ENCODE data around the gene PRKCB. TPM values are rescaled to one million over a fixed set of nuclear protein-coding genes. Genes with fewer than 3 reads are reported as not detected.

The PRKCB gene
- total and polyA plus RNA-seq, 4 donors = 1.6 to 9.4 (median 4.0) TPM

GRCh38 chr16:23830276-23830675, 5.5 kb upstream of the PRKCB start:
- no peak overlapping the region for H3K27ac ChIP-seq (ENCODE audit: low read depth in 1 of 2, low read length in 2 of 2)
- WGBS = 0% methylated on average over 1 of the region's 1 CpG
- TF ChIP-seq HNF4A (conservative IDR thresholded peaks at IDR 0.05) (no peak), GABPA (IDR thresholded peaks at IDR 0.05 in 1 of 2, conservative IDR thresholded peaks at IDR 0.05 in 1 of 2) (no peak)
- no peak overlapping the region for H3K9ac ChIP-seq (ENCODE audit: low read depth in 1 of 2, low read length in 2 of 2)
- H3K4me1 ChIP-seq (ENCODE audit: control insufficient read depth in 4 of 4, insufficient read depth in 4 of 4, low read length in 3 of 4) = no peaks in the 10 kb centered on the region
- no peaks in the 10 kb centered on the region for H3K27me3 ChIP-seq (ENCODE audit: control insufficient read depth in 4 of 4, insufficient read depth in 4 of 4, low read length in 3 of 4)
- H3K9me3 ChIP-seq (ENCODE audit: control insufficient read depth in 4 of 4, low read length in 3 of 4) = peaks cover 0 to 6% (median 3%) of the 10 kb centered on the region in 4 donors
- H3K36me3 ChIP-seq (ENCODE audit: control insufficient read depth in 4 of 4, insufficient read depth in 3 of 4, low read depth in 1 of 4, low read length in 3 of 4) = no peaks in the 10 kb centered on the region
- DNase-seq (ENCODE audit: low spot score) = no peak
- no peak overlapping the region for H3K4me3 ChIP-seq (ENCODE audit: low read depth in 1 of 3, low read length in 3 of 3)

- Histone ChIP-seq H3K4me3 (ENCODE audit: low read depth in 1 of 3, low read length in 3 of 3) (no peak overlapping the region), H3K9ac (ENCODE audit: low read depth in 1 of 2, low read length in 2 of 2) (no peak overlapping the region), H3K9me3 (ENCODE audit: control insufficient read depth in 4 of 4, low read length in 3 of 4) (peaks cover 0 to 6% (median 3%) of the 10 kb centered on the region in 4 donors), H3K4me1 (ENCODE audit: control insufficient read depth in 4 of 4, insufficient read depth in 4 of 4, low read length in 3 of 4) (peaks cover 0 to 5% (median under 1%) of the 10 kb centered on the region in 4 donors), H3K27me3 (ENCODE audit: control insufficient read depth in 4 of 4, insufficient read depth in 4 of 4, low read length in 3 of 4) (no peaks in the 10 kb centered on the region), H3K27ac (ENCODE audit: low read depth in 1 of 2, low read length in 2 of 2) (no peak overlapping the region), H3K36me3 (ENCODE audit: control insufficient read depth in 4 of 4, insufficient read depth in 3 of 4, low read depth in 1 of 4, low read length in 3 of 4) (no peaks in the 10 kb centered on the region)
- WGBS = 82% methylated on average over 1 of the region's 1 CpG
- DNase-seq (ENCODE audit: low spot score) = no peak
- TF ChIP-seq HNF4G (IDR thresholded peaks at IDR 0.05) (no peak), RXRA (IDR thresholded peaks at IDR 0.05) (no peak), FOXA2 (IDR thresholded peaks at IDR 0.05) (no peak), MAX (IDR thresholded peaks at IDR 0.05) (no peak), GABPA (IDR thresholded peaks at IDR 0.05 in 1 of 2, conservative IDR thresholded peaks at IDR 0.05 in 1 of 2) (no peak), CTCF (IDR thresholded peaks at IDR 0.05; ENCODE audit: low read depth, low read length, missing input control) (no peak), ZBTB33 (IDR thresholded peaks at IDR 0.05) (no peak), ATF3 (IDR thresholded peaks at IDR 0.05) (no peak), EGR1 (IDR thresholded peaks at IDR 0.05; ENCODE audit: low read depth in 2 of 2) (no peak), FOXA1 (IDR thresholded peaks at IDR 0.05) (no peak), REST (IDR thresholded peaks at IDR 0.05) (no peak), SP1 (IDR thresholded peaks at IDR 0.05) (no peak), RAD21 (IDR thresholded peaks at IDR 0.05) (no peak), YY1 (IDR thresholded peaks at IDR 0.05) (no peak), HNF4A (conservative IDR thresholded peaks at IDR 0.05) (no peak)
Observed at GRCh38 chr16:23832882-23833281, 2.9 kb upstream of the PRKCB start.
